ENCODE results near the gene ATP8B4. TPM values are rescaled to one million over a fixed set of nuclear protein-coding genes. Genes with fewer than 3 reads are reported as not detected.

ATP8B4 gene
- total RNA-seq, 2 donors from 2014 or later: 8.3 to 55.7 TPM

DNA sequence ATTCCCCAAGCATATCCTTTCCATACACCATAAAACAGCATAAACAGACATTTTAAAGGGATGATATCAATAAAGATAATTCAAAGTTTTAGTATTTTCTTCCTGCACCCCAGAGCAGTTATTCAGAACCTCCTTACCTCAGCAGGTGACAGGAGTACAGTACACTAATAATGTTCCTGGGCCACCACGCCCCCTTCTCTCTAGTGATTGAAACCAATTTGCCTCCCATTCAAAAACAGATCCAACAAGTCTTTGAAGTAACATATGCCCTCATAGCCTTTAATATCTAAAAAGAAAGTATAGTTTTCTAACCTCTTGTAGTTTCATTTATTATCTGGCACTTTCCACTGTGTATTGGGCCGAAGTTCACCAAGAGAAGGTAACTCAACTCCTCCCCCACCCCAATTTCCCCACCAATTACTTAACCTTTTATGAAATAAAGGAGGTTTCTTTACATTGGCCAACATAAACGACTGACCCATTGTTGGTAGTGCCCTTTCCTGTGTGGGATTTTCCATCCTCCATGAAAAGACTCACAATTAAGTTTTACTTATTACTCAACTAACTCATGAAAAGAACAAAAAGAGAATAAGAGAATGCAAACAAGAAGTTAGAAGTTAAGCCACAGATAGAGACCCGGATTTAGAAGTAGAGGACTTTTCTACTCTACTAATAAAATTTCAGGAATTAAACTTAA, 5.0 kb upstream of the ATP8B4 start:
- no peak for TF ChIP-seq POLR2A (IDR thresholded peaks at IDR 0.05)
- TF ChIP-seq, protein P1, sequence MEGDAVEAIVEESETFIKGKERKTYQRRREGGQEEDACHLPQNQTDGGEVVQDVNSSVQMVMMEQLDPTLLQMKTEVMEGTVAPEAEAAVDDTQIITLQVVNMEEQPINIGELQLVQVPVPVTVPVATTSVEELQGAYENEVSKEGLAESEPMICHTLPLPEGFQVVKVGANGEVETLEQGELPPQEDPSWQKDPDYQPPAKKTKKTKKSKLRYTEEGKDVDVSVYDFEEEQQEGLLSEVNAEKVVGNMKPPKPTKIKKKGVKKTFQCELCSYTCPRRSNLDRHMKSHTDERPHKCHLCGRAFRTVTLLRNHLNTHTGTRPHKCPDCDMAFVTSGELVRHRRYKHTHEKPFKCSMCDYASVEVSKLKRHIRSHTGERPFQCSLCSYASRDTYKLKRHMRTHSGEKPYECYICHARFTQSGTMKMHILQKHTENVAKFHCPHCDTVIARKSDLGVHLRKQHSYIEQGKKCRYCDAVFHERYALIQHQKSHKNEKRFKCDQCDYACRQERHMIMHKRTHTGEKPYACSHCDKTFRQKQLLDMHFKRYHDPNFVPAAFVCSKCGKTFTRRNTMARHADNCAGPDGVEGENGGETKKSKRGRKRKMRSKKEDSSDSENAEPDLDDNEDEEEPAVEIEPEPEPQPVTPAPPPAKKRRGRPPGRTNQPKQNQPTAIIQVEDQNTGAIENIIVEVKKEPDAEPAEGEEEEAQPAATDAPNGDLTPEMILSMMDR (IDR thresholded peaks at IDR 0.05): no peak
- no peak for TF ChIP-seq POLR2AphosphoS5 (IDR thresholded peaks at IDR 0.05)
- no peak for DNase-seq (ENCODE audit: low spot score)
- H3K4me3 ChIP-seq: no peak overlapping the region
- WGBS: 79% methylated on average over 4 of the region's 4 CpGs
- no peaks in the 10 kb centered on the region for H3K4me1 ChIP-seq (replicated peaks)
- no peaks in the 10 kb centered on the region for H3K9me3 ChIP-seq
- no peaks in the 10 kb centered on the region for H3K36me3 ChIP-seq
- H3K27me3 ChIP-seq (replicated peaks; ENCODE audit: insufficient read depth): no peaks in the 10 kb centered on the region
- intact Hi-C loops (cut with DNase I): no loop called here
- H3K27ac ChIP-seq: no peak overlapping the region

DNA sequence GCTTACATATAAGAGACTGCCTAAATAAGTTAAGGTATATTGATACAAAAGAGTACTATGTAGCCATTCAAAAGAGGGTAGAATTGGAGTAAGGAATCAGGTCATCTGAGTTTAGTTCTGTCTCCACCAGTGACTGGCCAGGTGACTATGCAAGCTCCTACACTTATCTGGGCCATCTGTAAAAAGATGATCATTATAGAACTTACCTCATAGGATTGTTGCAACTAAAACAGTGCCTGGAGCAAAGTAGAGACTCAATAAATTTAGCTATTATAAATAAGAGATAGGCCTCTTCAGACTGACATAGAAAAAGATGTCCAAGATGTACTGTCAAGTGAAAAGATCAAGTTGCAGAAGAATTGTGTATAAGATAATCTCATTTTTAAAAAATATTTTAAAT, 1.7 kb upstream of the ATP8B4 start:
- H3K27ac ChIP-seq: no peak overlapping the region
- DNase-seq (ENCODE audit: low spot score): no peak
- intact Hi-C loops (cut with DNase I): no loop called here

GRCh38 chr15:50117431-50118027, 1.5 kb downstream of the ATP8B4 start:
- no peaks in the 10 kb centered on the region for H3K4me1 ChIP-seq (replicated peaks)
- no peak for DNase-seq (ENCODE audit: low spot score)
- H3K27me3 ChIP-seq (replicated peaks; ENCODE audit: insufficient read depth): no peaks in the 10 kb centered on the region
- intact Hi-C loops (cut with DNase I): no loop called here
- H3K36me3 ChIP-seq: no peaks in the 10 kb centered on the region
- no peaks in the 10 kb centered on the region for H3K9me3 ChIP-seq
- no peak overlapping the region for H3K4me3 ChIP-seq
- TF ChIP-seq POLR2A (IDR thresholded peaks at IDR 0.05): no peak
- TF ChIP-seq POLR2AphosphoS5 (IDR thresholded peaks at IDR 0.05): no peak
- TF ChIP-seq, protein P1 (IDR thresholded peaks at IDR 0.05): no peak
- no peak overlapping the region for H3K27ac ChIP-seq

More for the DNA sequence above, 1.7 kb upstream of the ATP8B4 start:
- no peaks in the 10 kb centered on the region for H3K27me3 ChIP-seq (replicated peaks; ENCODE audit: insufficient read depth)
- no peaks in the 10 kb centered on the region for H3K36me3 ChIP-seq
- H3K4me3 ChIP-seq: no peak overlapping the region
- TF ChIP-seq, protein P1 (IDR thresholded peaks at IDR 0.05): no peak
- TF ChIP-seq POLR2AphosphoS5 (IDR thresholded peaks at IDR 0.05) (no peak), POLR2A (IDR thresholded peaks at IDR 0.05) (no peak)
- no peaks in the 10 kb centered on the region for H3K9me3 ChIP-seq
- no peaks in the 10 kb centered on the region for H3K4me1 ChIP-seq (replicated peaks)

DNA sequence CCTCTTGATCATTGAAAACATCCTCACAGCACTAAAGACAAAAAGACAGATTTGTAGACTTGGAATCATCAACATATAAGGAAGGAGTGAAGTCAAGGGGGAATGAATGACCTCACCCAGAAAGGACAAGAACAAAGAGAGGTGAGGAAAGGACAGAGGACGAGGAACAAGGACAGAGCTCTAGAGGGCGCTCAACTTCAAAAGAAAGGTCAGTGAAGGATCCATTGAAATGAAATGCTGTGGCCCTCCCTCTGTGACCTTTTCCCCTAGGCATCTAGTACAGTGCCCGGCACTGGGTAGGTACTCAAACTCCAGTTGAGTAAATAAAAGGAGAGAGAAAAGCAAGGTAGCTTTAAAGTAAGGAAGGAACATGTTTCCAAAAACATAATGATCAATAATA, 2.6 kb downstream of the ATP8B4 start:
- 48% methylated on average over 3 of the region's 3 CpGs for WGBS
- intact Hi-C loops (cut with DNase I): no loop called here
- H3K36me3 ChIP-seq: no peaks in the 10 kb centered on the region
- H3K27me3 ChIP-seq (replicated peaks; ENCODE audit: insufficient read depth): no peaks in the 10 kb centered on the region
- H3K4me1 ChIP-seq (replicated peaks): no peaks in the 10 kb centered on the region
- TF ChIP-seq, protein P1 (IDR thresholded peaks at IDR 0.05): no peak
- TF ChIP-seq POLR2AphosphoS5 (IDR thresholded peaks at IDR 0.05): no peak
- no peak for TF ChIP-seq POLR2A (IDR thresholded peaks at IDR 0.05)
- H3K27ac ChIP-seq: no peak overlapping the region
- no peak for DNase-seq (ENCODE audit: low spot score)
- no peak overlapping the region for H3K4me3 ChIP-seq
- H3K9me3 ChIP-seq: no peaks in the 10 kb centered on the region

Measured in prostate gland (tissue), 2 donors.